ENCODE results near the gene DCAKD.

The DCAKD gene

DNA sequence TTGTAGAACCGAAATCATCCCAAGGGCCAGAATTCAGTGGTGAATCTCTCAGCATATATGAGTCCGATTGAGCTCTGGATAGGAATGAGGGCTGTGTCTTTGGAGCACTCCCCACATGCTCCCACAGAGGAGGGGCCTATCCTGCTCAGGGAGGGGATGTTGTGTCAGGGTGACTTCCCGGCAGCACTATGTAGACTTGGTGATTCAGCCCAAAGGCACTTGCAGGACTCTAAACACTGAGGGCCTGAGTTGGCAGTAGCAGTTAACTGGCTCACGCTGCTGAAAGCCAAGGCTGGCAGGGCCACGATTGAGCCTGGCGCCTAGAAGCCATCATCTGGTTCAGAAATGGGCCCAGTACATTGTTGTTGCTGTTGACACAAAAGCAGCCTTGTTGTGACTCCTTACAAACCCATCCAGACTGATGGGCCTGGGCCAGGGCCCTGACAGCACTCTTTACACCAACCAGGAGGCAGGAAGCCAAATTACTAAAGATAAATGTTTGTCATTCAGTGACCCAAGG lies 41.5 kb upstream of the DCAKD start:
- no peak overlapping the region for H3K4me3 ChIP-seq (replicated peaks in 1 of 2; ENCODE audit: low read depth in 2 of 2, low read length in 2 of 2)
- no peak for TF ChIP-seq CTCF (IDR thresholded peaks at IDR 0.05; ENCODE audit: low read depth, low read length)
- DNase-seq (ENCODE audit: low read depth in 2 of 2), result peak; percentile 98

GRCh38 chr17:45091778-45092425 lies 40.5 kb upstream of the DCAKD start:
- no peak for TF ChIP-seq CTCF (IDR thresholded peaks at IDR 0.05; ENCODE audit: low read depth, low read length)
- DNase-seq (ENCODE audit: low read depth in 2 of 2), result peak; percentile 17 to 39
- H3K4me3 ChIP-seq (replicated peaks in 1 of 2; ENCODE audit: low read depth in 2 of 2, low read length in 2 of 2), result no peak overlapping the region

DNA sequence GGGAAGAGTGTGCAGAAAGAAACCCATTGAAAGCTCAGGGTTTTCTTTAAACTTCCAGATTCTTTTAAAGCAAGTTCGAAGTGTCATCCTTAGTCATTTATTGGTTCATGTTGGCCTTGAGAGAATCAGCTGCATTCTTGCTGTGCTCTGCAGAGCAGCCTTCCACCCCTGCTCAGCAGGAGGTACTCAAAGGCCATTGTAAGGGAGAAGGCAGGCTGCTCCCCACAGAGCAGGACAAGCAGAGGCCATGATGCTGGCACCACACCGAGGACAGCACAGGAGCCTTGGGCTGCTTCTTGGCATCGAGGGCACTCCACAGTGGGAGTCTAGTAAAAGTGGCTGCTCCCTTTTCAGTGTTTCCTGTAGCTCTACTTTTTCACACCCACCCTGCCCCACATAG lies 39.3 kb upstream of the DCAKD start:
- no peak for DNase-seq (ENCODE audit: low read depth in 2 of 2)
- no peak overlapping the region for H3K4me3 ChIP-seq (replicated peaks in 1 of 2; ENCODE audit: low read depth in 2 of 2, low read length in 2 of 2)
- TF ChIP-seq CTCF (IDR thresholded peaks at IDR 0.05; ENCODE audit: low read depth, low read length), result no peak

DNA sequence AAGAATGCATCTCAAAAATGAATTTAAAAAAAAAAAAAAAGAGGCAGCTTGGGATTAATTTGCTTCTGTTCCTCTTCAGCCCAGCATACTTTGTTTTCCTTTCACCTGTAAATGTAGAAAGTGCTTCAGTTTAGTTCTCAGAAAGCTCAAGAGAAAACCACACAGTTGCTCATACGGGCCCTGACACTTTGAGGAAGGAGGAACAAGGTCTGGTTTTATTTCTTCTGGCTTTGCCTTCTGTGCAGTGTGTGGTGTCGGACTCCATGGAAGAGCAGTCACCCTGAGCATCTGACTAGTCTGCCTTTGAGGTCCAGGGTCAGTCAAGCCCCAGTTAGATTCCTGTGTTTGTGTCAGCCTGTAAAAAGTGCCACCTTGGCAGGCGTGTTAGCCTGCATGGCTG lies 37.3 kb upstream of the DCAKD start:
- DNase-seq (ENCODE audit: low read depth in 2 of 2), result no peak
- TF ChIP-seq CTCF (IDR thresholded peaks at IDR 0.05; ENCODE audit: low read depth, low read length), result no peak
- no peak overlapping the region for H3K4me3 ChIP-seq (replicated peaks in 1 of 2; ENCODE audit: low read depth in 2 of 2, low read length in 2 of 2)

DNA sequence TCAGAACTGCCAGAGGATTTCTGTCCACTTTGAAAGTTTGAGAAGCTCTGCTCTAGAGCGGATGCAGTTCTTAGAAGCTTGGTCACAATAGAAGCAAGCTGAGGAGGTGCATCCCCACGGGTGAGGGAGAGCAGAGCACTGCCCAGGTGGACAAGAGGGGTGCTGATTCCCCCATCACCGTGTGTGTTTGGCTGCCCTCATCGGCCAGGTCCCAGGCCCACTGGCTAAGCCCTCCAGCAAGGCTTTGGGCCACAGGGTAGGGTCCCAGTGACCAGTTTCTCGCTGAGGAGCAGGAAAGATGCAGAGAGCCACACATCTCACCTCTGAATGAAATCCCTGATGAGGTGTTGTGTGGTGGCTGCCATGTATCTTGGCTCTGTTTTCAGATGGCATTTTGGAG lies 36.5 kb upstream of the DCAKD start:
- no peak for TF ChIP-seq CTCF (IDR thresholded peaks at IDR 0.05; ENCODE audit: low read depth, low read length)
- no peak for DNase-seq (ENCODE audit: low read depth in 2 of 2)
- no peak overlapping the region for H3K4me3 ChIP-seq (replicated peaks in 1 of 2; ENCODE audit: low read depth in 2 of 2, low read length in 2 of 2)

DNA sequence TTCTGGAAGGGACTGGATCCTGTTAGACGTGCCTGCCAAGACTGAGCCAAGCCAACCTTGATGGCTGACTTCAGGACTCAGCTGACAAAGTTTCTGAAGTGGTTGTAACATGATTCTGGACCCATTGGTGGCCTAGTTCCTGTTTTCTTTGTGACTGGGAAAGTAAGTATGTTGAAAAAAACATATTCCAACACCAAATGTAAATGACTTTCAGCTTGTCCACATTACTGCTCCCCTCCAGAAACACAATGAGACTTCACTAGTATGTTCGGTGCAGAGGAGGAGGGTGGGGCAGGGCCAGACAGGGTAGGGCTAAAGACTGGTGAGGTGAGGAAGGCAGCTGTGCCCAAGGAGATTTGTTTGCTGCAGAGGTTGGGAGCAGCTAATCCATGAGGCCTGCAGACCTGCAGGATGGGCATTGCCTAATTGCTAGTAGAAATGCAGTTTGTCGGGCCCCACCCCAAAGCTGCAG lies 36.1 kb upstream of the DCAKD start:
- TF ChIP-seq CTCF (IDR thresholded peaks at IDR 0.05; ENCODE audit: low read depth, low read length), result no peak
- DNase-seq (ENCODE audit: low read depth in 2 of 2), result peak in 1 of 2 donors; percentile 50
- no peak overlapping the region for H3K4me3 ChIP-seq (replicated peaks in 1 of 2; ENCODE audit: low read depth in 2 of 2, low read length in 2 of 2)
